CD4-positive, alpha-beta T cell treated with Interferon gamma for 1 hour (primary cell): ENCODE results near the gene PCCA.
"Not testable (repeated sequence)": the region's sequence is repeated elsewhere in the genome, so short reads cannot be mapped to it uniquely, and the experiment has no call there.

Source experiments
- DNase-seq: peaks from one replicate; pipeline ENCODE4 v3.0.0-alpha.2; 2020

PCCA gene

GRCh38 chr13:100266026-100266425 lies 177.1 kb downstream of the PCCA start:
- no peak for DNase-seq

GRCh38 chr13:100269837-100270236 lies 180.9 kb downstream of the PCCA start:
- DNase-seq, result no peak

GRCh38 chr13:100273138-100273537 lies 184.2 kb downstream of the PCCA start:
- DNase-seq, result no peak

GRCh38 chr13:100273552-100273951 lies 184.7 kb downstream of the PCCA start:
- no peak for DNase-seq

- no peak for DNase-seq
Measured at GRCh38 chr13:100274942-100275506, 186.1 kb downstream of the PCCA start.

GRCh38 chr13:100275746-100276145 lies 186.9 kb downstream of the PCCA start:
- DNase-seq, result no peak

GRCh38 chr13:100280681-100281080 lies 191.8 kb downstream of the PCCA start:
- DNase-seq, result no peak

- not testable (repeated sequence) for DNase-seq
Measured at GRCh38 chr13:100282306-100282705, 193.4 kb downstream of the PCCA start.

- no peak for DNase-seq
Measured at GRCh38 chr13:100290165-100290801, 201.4 kb downstream of the PCCA start.

- DNase-seq, result no peak
Measured at GRCh38 chr13:100291624-100292023, 202.7 kb downstream of the PCCA start.

GRCh38 chr13:100297413-100297812 lies 208.5 kb downstream of the PCCA start:
- no peak for DNase-seq

GRCh38 chr13:100298116-100298681 lies 209.3 kb downstream of the PCCA start:
- DNase-seq, result no peak

- no peak for DNase-seq
Measured at GRCh38 chr13:100298691-100299090, 209.8 kb downstream of the PCCA start.

- DNase-seq, result no peak
Measured at GRCh38 chr13:100300243-100300642, 211.3 kb downstream of the PCCA start.

GRCh38 chr13:100300708-100301107 lies 211.8 kb downstream of the PCCA start:
- no peak for DNase-seq

GRCh38 chr13:100301418-100301817 lies 212.5 kb downstream of the PCCA start:
- no peak for DNase-seq

- no peak for DNase-seq
Measured at GRCh38 chr13:100302391-100302790, 213.5 kb downstream of the PCCA start.

GRCh38 chr13:100304229-100304628 lies 215.3 kb downstream of the PCCA start:
- no peak for DNase-seq

GRCh38 chr13:100305398-100305797 lies 216.5 kb downstream of the PCCA start:
- DNase-seq, result no peak

- DNase-seq, result no peak
Measured at GRCh38 chr13:100306030-100306429, 217.1 kb downstream of the PCCA start.

- no peak for DNase-seq
Measured at GRCh38 chr13:100306434-100306999, 217.6 kb downstream of the PCCA start.

- no peak for DNase-seq
Measured at GRCh38 chr13:100314132-100314910, 225.4 kb downstream of the PCCA start.

GRCh38 chr13:100315522-100315921 lies 226.6 kb downstream of the PCCA start:
- DNase-seq, result no peak

- DNase-seq, result not testable (repeated sequence)
Measured at GRCh38 chr13:100318473-100318872, 229.6 kb downstream of the PCCA start.
